ENCODE data around the gene SLC12A7. TPM values are rescaled to one million over a fixed set of nuclear protein-coding genes. Genes with fewer than 3 reads are reported as not detected.

SLC12A7 gene
- total and polyA plus RNA-seq, 2 of the 13 experiments (the other 11 are each of a cell fraction or from before 2014, with no cell fraction given): 14.0 to 18.5 TPM

GRCh38 chr5:1107167-1108022, 4.5 kb downstream of the SLC12A7 start (continued):
- no peak; the same call in 1 of the 2 replicates for TF ChIP-seq ZNF318 (CRISPR knock-in tag; IDR thresholded peaks at IDR 0.05)
- TF ChIP-seq ZFX (CRISPR knock-in tag; IDR thresholded peaks at IDR 0.05; ENCODE audit: low read depth): peak; percentile 93
- TF ChIP-seq ZBTB49 (CRISPR knock-in tag; IDR thresholded peaks at IDR 0.05; ENCODE audit: borderline replicate concordance): no peak
- peak; percentile 73; the same call in 1 of the 2 replicates for TF ChIP-seq ZNF678 (CRISPR knock-in tag; IDR thresholded peaks at IDR 0.05)
- TF ChIP-seq ZNF430 (CRISPR knock-in tag; IDR thresholded peaks at IDR 0.05): peak; percentile 87
- 0 out of 2 replicates have a peak, but pooled peaks have one; percentile 41 for TF ChIP-seq ATF5 (CRISPR knock-in tag; IDR thresholded peaks at IDR 0.05; ENCODE audit: low read depth)
- TF ChIP-seq NFKBIZ (CRISPR knock-in tag; IDR thresholded peaks at IDR 0.05): no peak
- 0 out of 2 replicates have a peak, but pooled peaks have one; percentile 6 for TF ChIP-seq KLF15 (CRISPR knock-in tag; IDR thresholded peaks at IDR 0.05; ENCODE audit: borderline replicate concordance)
- 0 out of 2 replicates have a peak, but pooled peaks have one; percentile 81 for TF ChIP-seq ZNF704 (CRISPR knock-in tag; IDR thresholded peaks at IDR 0.05; ENCODE audit: borderline replicate concordance)
- TF ChIP-seq TCF7 (IDR thresholded peaks at IDR 0.05; ENCODE audit: low read depth): peak; percentile 49
- TF ChIP-seq FOXA1 (IDR thresholded peaks at IDR 0.05): no peak
- peak; percentile 38; the same call in 1 of the 2 replicates for TF ChIP-seq FOXA1 (CRISPR knock-in tag; IDR thresholded peaks at IDR 0.05)
- no peak for TF ChIP-seq HINFP (CRISPR knock-in tag; IDR thresholded peaks at IDR 0.05; ENCODE audit: low read depth)
- TF ChIP-seq SSRP1 (CRISPR knock-in tag; IDR thresholded peaks at IDR 0.05): 0 out of 2 replicates have a peak, but pooled peaks have one; percentile 16
